Activated T-cell treated with anti-CD3 and anti-CD28 coated beads, Interleukin-2, amount 50 U/mL, for 24 hours (primary cell): ENCODE measurements around the gene ATXN7L2.

Source experiments
- DNase-seq: peaks from one replicate; pipeline ENCODE4 v3.0.0-alpha.2; 2020
- H3K27ac Mint-ChIP-seq: 2 replicates; pipeline ENCODE4 v1.8.0; 2020; ENCODE audit warnings: mild to moderate bottlenecking, mixed read lengths
- H3K27me3 Mint-ChIP-seq: 2 replicates; pipeline ENCODE4 v1.8.0; 2020; ENCODE audit warnings: mixed read lengths
- H3K36me3 Mint-ChIP-seq: 2 replicates; pipeline ENCODE4 v1.8.0; 2020; ENCODE audit warnings: low read depth, mixed read lengths
- H3K4me1 Mint-ChIP-seq: 2 replicates; pipeline ENCODE4 v1.8.0; 2020; ENCODE audit warnings: low read depth, mixed read lengths
- H3K4me3 Mint-ChIP-seq: 2 replicates; pipeline ENCODE4 v1.8.0; 2020; ENCODE audit warnings: mild to moderate bottlenecking, moderate library complexity, mixed read lengths
- H3K9me3 Mint-ChIP-seq: 2 replicates; pipeline ENCODE4 v1.8.0; 2020; ENCODE audit warnings: mixed read lengths

The ATXN7L2 gene

GRCh38 chr1:109484519-109484975, 842 bp downstream of the ATXN7L2 start:
- Mint-ChIP-seq H3K36me3 (peaks cover 55% of the 10 kb centered on the region), H3K27ac (peak overlapping the region; percentile 96), H3K27me3 (no peaks in the 10 kb centered on the region), H3K9me3 (no peaks in the 10 kb centered on the region), H3K4me3 (peak overlapping the region; percentile 97), H3K4me1 (peaks cover 33% of the 10 kb centered on the region)
- no peak for DNase-seq

- Mint-ChIP-seq H3K27me3 (no peaks in the 10 kb centered on the region), H3K27ac (peak overlapping the region; percentile 96)
- no peak for DNase-seq
These were observed 1.3 kb downstream of the ATXN7L2 start for GRCh38 chr1:109485001-109485400.

GRCh38 chr1:109487261-109487660, 3.6 kb downstream of the ATXN7L2 start:
- H3K4me1 Mint-ChIP-seq: peaks cover 32% of the 10 kb centered on the region

More at GRCh38 chr1:109485001-109485400, 1.3 kb downstream of the ATXN7L2 start:
- peak overlapping the region; percentile 97 for H3K4me3 Mint-ChIP-seq
- peaks cover 60% of the 10 kb centered on the region for H3K36me3 Mint-ChIP-seq
- peaks cover 33% of the 10 kb centered on the region for H3K4me1 Mint-ChIP-seq
- no peaks in the 10 kb centered on the region for H3K9me3 Mint-ChIP-seq

GRCh38 chr1:109488201-109488600, 4.5 kb downstream of the ATXN7L2 start:
- H3K36me3 Mint-ChIP-seq: peaks cover 87% of the 10 kb centered on the region
- DNase-seq: no peak
- H3K4me3 Mint-ChIP-seq: no peak overlapping the region
- H3K4me1 Mint-ChIP-seq: peaks cover 29% of the 10 kb centered on the region
- H3K27ac Mint-ChIP-seq: no peak overlapping the region
- H3K9me3 Mint-ChIP-seq: no peaks in the 10 kb centered on the region
- H3K27me3 Mint-ChIP-seq: no peaks in the 10 kb centered on the region

More at GRCh38 chr1:109487261-109487660, 3.6 kb downstream of the ATXN7L2 start:
- Mint-ChIP-seq H3K36me3 (peaks cover 82% of the 10 kb centered on the region), H3K4me3 (no peak overlapping the region), H3K27me3 (no peaks in the 10 kb centered on the region), H3K27ac (no peak overlapping the region), H3K9me3 (no peaks in the 10 kb centered on the region)
- no peak for DNase-seq

GRCh38 chr1:109488696-109489095, 5.0 kb downstream of the ATXN7L2 start:
- Mint-ChIP-seq H3K4me3 (no peak overlapping the region), H3K36me3 (peaks cover 86% of the 10 kb centered on the region)

GRCh38 chr1:109490029-109490933, 6.6 kb downstream of the ATXN7L2 start:
- DNase-seq: peak; percentile 78
- peaks cover 82% of the 10 kb centered on the region for H3K36me3 Mint-ChIP-seq
- no peaks in the 10 kb centered on the region for H3K27me3 Mint-ChIP-seq
- H3K27ac Mint-ChIP-seq: no peak overlapping the region
- peaks cover 31% of the 10 kb centered on the region for H3K4me1 Mint-ChIP-seq
- H3K9me3 Mint-ChIP-seq: no peaks in the 10 kb centered on the region
- no peak overlapping the region for H3K4me3 Mint-ChIP-seq

More at GRCh38 chr1:109488696-109489095, 5.0 kb downstream of the ATXN7L2 start:
- Mint-ChIP-seq H3K27me3 (no peaks in the 10 kb centered on the region), H3K4me1 (peaks cover 31% of the 10 kb centered on the region), H3K27ac (no peak overlapping the region), H3K9me3 (no peaks in the 10 kb centered on the region)
- DNase-seq: no peak

GRCh38 chr1:109490934-109491302, 7.2 kb downstream of the ATXN7L2 start:
- H3K36me3 Mint-ChIP-seq: peaks cover 81% of the 10 kb centered on the region
- no peak overlapping the region for H3K4me3 Mint-ChIP-seq
- no peaks in the 10 kb centered on the region for H3K9me3 Mint-ChIP-seq
- no peaks in the 10 kb centered on the region for H3K27me3 Mint-ChIP-seq
- no peak for DNase-seq
- no peak overlapping the region for H3K27ac Mint-ChIP-seq
- peaks cover 34% of the 10 kb centered on the region for H3K4me1 Mint-ChIP-seq

- Mint-ChIP-seq H3K27ac (no peak overlapping the region), H3K27me3 (no peaks in the 10 kb centered on the region), H3K4me1 (peaks cover 35% of the 10 kb centered on the region), H3K9me3 (no peaks in the 10 kb centered on the region), H3K36me3 (peaks cover 81% of the 10 kb centered on the region), H3K4me3 (no peak overlapping the region)
- DNase-seq: no peak
These were observed 7.7 kb downstream of the ATXN7L2 start for GRCh38 chr1:109491372-109491771.

- H3K4me3 Mint-ChIP-seq: no peak overlapping the region
- no peaks in the 10 kb centered on the region for H3K27me3 Mint-ChIP-seq
- peaks cover 78% of the 10 kb centered on the region for H3K36me3 Mint-ChIP-seq
- H3K4me1 Mint-ChIP-seq: peaks cover 42% of the 10 kb centered on the region
- H3K27ac Mint-ChIP-seq: no peak overlapping the region
- no peaks in the 10 kb centered on the region for H3K9me3 Mint-ChIP-seq
- DNase-seq: no peak
These were observed 9.1 kb downstream of the ATXN7L2 start for GRCh38 chr1:109492779-109493178.

- Mint-ChIP-seq H3K4me3 (peak overlapping the region; percentile 96), H3K4me1 (peaks cover 47% of the 10 kb centered on the region), H3K27ac (no peak overlapping the region), H3K9me3 (no peaks in the 10 kb centered on the region), H3K36me3 (peaks cover 78% of the 10 kb centered on the region), H3K27me3 (no peaks in the 10 kb centered on the region)
- DNase-seq: no peak
These were observed 9.5 kb downstream of the ATXN7L2 start for GRCh38 chr1:109493227-109493626.

- Mint-ChIP-seq H3K9me3 (no peaks in the 10 kb centered on the region), H3K36me3 (peaks cover 76% of the 10 kb centered on the region)
These were observed 10.3 kb downstream of the ATXN7L2 start, which contains the start of gene CYB561D1 for GRCh38 chr1:109493805-109494539. Gene CYB561D1 (plus strand): TSS chr1:109494094. CDS start chr1:109494140, 46 bp downstream.

GRCh38 chr1:109495738-109496137, 12.0 kb downstream of the ATXN7L2 start:
- Mint-ChIP-seq H3K4me1 (peaks cover 70% of the 10 kb centered on the region), H3K27ac (peak overlapping the region; percentile 68), H3K4me3 (peak overlapping the region; percentile 96), H3K27me3 (no peaks in the 10 kb centered on the region), H3K36me3 (peaks cover 72% of the 10 kb centered on the region), H3K9me3 (no peaks in the 10 kb centered on the region)
- DNase-seq: no peak

More at GRCh38 chr1:109493805-109494539, 10.3 kb downstream of the ATXN7L2 start, which contains the start of gene CYB561D1:
- H3K27me3 Mint-ChIP-seq: no peaks in the 10 kb centered on the region
- H3K4me1 Mint-ChIP-seq: peaks cover 53% of the 10 kb centered on the region
- H3K27ac Mint-ChIP-seq: peak within 1 kb of the TSS; percentile 94
- DNase-seq: peak; percentile 95
- H3K4me3 Mint-ChIP-seq: peak within 1 kb of the TSS; percentile 96

- peak overlapping the region; percentile 23 for H3K4me3 Mint-ChIP-seq
- H3K27ac Mint-ChIP-seq: peak overlapping the region; percentile 84
- DNase-seq: no peak
- no peaks in the 10 kb centered on the region for H3K9me3 Mint-ChIP-seq
- H3K27me3 Mint-ChIP-seq: no peaks in the 10 kb centered on the region
- H3K36me3 Mint-ChIP-seq: peaks cover 58% of the 10 kb centered on the region
- H3K4me1 Mint-ChIP-seq: peaks cover 88% of the 10 kb centered on the region
These were observed 13.9 kb downstream of the ATXN7L2 start for GRCh38 chr1:109497449-109498160.
